Myocyte (in vitro differentiated cells): ENCODE measurements around the gene PLCB1. TPM values are rescaled to one million over a fixed set of nuclear protein-coding genes. Genes with fewer than 3 reads are reported as not detected.

ENCODE experiments used
- DNase-seq: peaks from one replicate; pipeline ENCODE4 v3.0.0-alpha.2; 2012; ENCODE audit warnings: low read depth
- total RNA-seq: library from RNA; depleted of rRNA; stranded (reverse); fragments of >200 nt; gene quantifications from 2 replicates; pipeline ENCODE4 v1.2.3, GENCODE V29; 2014

Gene PLCB1
- total RNA-seq, 1 donor from 2014 or later = 0.29 TPM

DNA sequence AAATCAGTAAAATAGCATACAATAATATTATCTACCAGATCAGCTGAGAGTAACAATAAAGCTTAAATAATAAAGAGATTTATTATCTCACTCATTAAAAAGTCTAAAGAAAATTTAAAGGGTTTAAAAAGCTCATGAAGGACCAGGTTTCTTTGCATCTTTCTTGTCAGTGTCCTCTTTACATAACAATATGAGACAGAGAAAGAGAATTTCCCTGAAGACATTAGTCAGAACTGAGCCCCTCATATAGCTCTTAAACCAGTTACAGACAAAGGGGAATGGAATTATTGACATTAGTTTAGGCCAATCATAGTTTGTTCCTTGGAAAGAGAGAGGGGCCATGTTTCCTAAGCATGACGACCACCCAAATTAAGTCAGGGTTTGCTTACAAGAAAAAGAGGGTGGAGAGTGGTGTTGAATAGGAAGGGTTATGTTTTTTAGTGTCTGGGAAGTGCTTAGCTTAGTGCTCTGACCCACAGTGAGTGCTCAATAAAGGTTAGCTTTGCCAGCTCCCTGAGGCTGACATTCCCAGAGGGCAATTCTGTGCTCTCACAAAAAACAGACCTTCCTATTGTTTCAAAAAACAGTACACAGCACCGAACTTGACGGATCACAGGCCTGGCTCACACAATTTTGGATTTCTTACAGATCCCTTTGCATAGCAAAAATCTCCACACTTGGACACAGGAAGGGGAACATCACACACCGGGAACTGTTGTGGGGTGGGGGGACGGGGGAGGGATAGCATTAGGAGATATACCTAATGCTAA is 3.6 kb upstream of the PLCB1 start:
- no peak for DNase-seq

DNA sequence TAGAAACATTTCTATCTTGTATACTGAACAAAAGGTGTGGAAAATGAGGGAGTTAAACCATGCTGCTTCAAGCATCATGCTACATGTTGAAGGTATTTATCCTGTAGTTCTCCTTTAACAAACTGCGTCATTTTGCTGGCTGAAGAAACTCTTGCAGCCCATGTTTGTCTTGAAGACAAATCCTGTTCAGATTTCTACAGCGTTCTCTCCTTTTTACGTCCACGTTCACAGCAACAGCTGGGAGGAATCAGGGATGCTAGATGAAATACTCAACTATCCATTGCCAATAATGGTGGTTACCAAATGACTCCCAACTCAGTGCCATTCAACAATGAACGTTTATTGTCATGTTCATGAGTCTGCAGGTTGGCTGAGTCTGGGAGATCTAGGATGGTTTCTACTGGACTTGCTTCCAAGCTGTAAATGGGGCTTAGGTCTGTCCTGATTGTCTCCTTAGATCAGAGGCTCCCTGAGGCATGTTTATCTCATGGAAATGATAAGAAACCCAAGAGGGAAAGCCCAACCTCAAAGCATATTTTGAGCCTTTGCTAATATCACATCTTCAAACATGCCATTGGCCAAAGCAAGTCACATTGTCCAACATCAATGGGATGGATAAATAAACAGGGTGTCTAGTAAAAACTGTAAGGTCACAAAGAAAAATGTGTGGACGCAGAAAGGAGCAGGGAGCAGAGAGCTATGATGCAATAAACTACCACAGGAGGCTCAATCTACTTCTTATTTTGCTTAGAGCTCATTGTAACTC is 2.7 kb upstream of the PLCB1 start:
- DNase-seq = no peak

DNA sequence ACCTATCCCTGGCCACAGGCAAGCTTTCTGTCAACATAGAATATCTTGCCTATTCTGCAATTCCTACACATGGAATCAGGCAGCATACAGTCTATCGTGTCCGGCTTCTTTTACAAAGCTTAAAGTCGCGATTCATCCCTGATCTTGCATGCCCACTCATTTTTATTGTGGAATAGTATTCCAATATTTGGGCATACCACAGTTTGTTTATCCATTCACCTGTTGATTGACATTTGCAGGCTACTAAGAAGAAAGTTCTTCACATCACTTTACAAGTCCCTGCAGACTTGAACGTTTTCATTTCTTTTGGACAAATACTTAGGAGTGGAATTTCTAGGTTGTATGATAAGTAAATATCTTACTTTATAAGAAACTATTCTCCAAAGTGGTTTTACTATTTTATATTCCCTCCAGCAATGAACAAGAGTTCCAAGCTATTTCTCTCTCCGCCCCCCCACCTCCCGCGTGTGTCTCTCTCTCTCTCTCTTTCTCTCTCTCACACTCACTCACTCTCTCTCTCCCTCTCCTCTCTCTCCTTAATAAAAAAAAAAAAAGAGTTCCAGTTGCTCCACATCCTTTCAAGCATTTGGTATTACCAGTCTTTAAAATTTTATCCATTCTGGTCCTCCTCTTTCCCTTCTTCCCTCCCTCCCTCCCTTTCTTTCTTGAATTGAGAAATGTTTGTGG is 1.1 kb upstream of the PLCB1 start:
- no peak for DNase-seq

DNA sequence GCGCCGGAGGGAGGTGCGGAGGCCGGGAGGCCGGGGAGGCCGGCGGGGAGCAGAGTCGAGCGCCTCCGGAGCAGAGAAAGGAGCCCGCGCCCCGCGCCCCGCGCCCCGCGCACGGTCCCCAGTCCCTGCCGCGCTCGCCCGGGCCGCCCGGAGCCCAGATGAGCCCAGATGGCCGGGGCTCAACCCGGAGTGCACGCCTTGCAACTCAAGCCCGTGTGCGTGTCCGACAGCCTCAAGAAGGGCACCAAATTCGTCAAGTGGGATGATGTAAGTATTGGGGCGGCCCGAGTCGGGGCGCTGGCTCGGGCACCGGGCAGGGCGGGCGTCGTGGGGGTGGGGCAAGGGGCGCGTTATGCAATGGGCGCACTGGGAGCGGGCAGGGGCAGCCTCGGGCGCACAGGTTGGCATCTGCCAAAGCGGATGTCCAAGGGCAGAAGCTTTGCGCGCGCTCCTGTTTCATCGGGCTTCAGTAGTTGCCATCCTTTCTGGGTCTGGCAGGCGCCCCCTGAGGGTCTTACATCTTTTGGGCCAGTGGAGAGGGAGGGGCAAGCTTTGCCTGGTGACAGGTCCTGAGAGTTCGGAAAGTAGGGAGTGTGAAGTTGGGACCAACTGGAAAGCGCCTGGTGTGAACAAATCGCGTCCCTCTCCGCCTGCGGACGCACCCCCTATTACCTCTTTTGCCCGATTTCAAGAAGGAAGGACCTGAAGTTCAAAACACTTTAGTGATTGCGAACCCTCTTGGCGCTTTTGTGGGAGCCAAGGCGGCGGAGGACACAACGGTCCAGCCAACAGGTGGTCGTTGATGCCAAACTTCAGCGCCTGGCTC is 631 bp downstream of the PLCB1 start:
- DNase-seq = no peak

DNA sequence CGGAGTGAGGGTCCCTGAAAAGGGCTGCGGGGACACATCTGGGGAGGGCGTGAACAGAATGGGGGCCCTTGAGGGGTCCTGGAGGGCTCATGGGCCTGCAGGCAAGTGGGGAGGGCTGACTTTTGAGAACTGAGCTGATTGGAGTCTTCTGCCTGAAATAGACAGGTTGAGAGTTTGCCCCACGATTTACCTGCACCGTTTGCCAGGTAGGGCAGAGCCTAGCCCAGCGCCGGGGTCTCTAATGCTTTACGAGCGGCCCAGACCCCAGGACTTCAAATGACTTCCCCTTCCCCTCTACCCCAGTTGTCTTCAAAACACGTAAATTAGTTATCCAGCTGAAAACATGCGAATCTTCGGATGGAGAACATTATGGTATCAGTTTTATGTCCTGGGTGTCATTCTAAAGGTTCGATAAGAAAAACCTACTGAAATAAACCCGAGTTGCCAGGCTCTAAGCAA is 1.3 kb downstream of the PLCB1 start:
- DNase-seq = no peak

DNA sequence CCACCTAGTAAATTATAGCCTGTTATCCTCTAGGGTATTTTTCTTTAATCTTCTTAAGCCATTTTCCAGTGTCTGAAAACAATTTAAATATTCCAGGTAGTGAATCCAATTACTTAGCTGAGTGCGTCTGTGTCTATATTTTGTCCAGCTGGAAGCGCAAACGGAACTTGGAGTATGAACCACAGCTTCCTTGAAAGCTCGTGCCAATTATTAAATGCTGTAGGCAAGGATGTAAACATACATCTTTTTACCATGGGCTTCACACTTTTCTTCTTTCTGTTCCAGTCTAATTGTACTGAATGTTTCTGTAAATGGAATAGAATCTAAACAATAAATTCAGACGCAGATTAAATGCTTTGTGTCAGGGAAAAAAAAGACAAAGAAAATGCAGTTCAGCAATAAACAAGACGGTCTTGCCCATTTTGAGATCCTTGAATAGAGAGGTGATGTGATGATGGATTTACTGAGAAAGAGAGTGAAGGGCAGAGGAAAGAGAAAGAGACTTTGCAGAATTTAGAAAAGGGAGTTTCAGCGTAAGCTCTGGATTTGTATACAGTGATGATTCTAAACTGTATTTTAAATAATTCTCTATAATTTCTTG is 1.9 kb downstream of the PLCB1 start:
- no peak for DNase-seq

DNA sequence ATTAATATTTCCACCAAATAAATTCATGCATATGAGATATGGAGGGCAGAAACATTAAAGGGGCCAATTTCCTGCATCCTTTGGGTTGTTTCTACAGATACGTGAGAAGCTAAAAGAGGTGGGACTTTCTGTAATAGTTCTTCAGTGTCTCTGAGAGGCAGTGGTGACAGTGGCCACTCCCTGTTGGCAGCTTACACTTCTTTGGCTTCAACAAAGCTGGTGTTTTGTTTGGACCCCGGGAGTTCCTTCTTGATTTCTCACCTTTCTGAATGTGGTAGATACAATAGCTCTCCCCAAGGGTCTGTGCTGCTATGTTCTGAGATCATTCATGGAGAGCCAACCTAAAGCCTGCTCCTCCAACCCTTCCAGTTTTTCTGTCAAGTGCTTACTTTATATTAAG is 7.8 kb downstream of the PLCB1 start:
- DNase-seq = no peak

DNA sequence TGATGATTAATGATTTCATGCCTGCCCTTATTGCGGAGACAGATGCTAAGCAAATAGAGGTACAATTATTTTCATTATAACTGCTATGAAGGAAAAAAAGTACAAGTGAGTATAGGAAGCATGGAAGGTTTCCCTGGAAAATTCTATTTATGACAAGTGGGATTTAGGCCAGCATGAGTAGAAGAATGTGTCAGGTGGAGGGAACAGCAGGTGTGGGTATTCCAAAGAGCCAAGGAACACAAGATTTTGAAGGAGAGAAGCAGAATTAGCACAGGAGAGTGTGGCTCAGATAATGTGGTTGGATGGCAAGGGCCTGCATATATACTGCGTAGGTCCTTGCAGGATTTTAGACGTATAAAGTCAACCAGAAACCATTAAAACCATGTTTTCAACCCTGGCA is 11.4 kb downstream of the PLCB1 start:
- DNase-seq = no peak

DNA sequence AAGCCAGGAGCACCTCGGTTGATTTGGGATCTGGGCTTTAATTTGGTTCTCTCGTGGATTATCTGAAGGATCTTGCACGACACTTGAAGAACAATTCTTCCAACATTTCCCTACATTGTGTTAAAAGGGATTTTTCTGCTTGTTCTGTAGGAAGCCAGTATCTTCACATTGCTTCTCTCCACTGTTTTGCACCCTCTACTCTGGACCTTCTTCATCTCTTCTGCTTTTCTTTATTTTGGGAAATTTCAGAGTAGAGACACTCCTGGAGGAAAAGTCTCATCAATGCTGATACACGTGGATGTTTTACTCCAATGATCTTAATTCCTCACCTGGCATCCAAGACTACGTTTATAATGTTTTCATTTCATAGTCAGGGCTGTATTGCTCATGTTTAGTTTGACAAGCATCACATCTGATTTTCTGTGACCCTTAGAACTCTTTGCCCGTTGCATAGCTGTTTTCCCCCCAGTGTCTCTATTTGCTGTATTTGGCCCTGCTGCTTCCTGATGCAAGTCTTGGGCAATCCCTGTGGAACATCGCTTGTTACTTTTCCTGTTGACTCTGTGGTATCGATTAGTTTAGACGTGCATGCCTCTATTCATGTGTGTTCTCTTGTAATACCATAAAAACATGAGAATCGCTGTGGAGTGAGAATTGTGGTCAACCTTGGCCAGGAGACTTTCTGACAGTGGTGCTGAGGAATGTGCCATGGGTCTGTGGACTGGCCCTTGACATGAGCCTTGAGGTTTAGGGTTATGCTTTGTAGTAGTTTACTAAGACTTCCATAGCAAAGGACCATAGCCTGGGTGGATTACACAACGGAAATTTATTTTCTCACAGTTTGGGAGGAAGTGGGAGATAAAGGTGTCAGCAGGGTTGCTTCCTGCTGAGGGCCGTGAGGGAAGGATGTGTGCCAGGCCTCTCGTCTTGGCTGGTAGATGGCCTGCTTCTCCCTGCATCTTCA is 12.5 kb downstream of the PLCB1 start:
- DNase-seq = peak; percentile 7

DNA sequence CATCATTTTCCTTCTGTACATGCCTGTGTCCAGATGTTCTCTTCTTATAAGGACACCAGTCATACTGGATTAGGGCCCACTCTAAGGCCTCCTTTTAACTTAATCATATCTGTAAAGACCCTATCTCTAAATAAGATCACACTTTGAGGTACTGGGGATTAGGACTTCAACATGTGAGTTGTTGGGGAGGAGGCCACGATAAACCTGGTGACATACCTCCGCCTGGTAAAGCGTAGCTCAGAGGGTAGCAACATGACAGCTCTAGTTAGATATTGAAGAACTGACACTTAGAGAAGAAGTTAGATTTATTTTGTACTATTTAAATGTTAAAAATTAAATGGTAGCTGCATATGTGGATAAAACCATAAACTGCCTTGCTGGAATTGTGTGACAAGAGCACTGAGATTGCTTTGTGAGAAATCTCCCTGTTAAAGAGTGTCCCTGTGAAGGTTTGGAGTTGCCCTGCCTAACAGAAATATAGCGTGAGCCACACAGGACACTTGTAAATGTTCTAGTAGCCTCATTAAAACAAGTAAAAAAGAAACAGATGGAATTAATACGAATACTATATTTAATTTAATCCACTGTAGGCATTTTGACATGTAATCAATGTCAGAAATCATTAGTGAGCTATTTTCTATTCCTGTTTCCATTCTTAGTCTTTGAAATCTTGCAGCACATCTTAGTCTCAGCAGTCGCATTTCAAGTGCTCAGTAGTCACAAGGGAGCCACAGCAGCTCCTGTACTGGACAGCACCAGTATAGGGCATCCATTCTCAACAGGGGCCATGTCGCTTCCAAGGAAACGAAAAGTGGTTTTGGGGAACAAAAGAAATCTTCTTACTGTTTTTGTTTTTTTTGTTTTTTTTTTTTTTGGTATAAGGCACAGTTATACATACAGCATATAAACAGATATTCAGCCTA is 13.4 kb downstream of the PLCB1 start:
- no peak for DNase-seq

DNA sequence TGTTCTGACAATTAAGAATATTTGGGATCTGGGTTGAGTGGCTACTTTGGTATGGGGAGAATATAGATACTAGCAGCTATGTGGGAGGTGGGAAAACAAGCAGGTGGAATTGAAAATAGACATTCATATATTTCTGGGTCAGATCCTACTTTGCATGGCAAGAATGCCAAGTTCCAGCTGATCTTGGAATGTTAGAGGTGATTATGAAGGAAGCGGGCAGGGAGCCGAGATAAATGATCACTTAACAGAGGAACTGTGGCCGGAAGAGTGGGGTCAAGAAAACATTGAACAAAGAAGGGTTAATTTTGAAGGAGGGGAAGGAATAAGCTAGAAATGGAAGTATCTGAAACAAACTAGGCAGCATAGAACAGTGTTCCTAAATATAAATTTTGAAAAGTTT is 15.4 kb downstream of the PLCB1 start:
- DNase-seq = no peak

DNA sequence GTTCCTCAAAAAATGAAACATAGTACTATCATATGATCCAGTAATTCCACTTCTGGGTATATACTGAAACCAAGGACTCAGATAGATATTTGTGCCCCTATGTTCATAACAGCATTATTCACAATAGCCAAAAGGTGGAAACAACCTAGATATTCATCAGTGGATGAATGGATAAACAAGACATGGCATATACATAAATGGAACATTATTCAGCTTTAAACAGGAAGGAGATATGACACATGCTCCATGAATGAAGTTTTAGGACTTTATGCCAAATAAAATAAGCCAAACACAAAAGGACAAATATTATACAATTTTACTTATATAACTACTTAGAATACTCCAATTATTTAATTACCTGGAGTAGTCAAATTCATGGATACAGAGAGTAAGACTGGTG is 16.4 kb downstream of the PLCB1 start:
- DNase-seq = no peak

DNA sequence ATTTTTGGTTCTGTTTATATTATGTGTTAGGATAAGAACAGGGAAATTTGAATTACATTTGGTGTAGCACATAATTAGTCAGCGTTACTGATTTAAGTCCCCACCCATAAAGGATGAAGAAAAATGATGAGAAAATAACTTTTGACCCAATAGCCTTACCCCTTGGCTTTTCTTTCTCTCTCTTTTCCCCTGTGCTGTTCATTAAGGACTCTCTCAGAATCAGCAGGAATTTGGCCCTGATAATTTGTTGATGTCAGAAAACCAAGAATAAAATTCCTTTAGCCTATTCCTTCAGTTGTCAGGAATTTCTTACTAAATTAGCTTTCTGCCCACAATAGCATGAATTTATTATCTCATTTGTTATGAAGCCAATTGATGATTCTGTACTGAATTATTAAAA is 18.5 kb downstream of the PLCB1 start:
- no peak for DNase-seq

DNA sequence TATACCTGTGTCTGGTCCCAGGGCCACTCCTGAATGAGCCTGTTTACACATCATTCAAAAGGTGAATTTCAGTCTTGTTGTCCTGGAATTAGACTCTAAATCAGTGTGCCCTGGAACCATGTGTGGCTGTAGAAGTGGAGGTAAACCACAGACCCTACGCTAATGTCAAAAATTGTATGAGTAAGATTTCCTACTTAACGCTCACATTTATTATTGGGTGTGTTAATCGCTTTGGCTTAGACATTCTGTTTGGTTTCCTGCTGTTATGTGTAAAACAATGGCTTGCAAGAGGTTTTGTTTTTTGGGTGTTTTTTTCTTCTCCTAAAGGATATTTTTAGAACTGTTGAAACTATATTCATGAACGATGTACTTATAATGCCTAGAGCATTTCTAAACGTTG is 19.3 kb downstream of the PLCB1 start:
- DNase-seq = no peak

DNA sequence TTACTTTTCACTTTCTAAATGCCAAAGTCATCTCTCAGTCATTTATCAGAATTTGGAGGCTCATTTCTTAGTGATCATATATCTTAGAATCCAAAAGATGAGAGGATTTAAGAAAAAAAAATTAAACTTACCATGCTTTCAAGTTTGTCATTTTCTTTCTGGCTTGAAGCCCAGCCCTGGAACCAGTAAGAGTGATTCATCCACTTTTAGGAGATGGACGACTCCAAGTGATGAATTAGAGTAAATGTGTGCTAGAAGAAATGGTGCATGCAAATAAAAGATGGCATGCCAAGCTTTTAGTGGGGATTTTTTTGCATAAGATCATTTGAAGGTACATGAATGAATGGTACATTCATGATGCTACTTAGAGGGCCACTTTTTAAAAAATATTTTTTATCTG is 20.1 kb downstream of the PLCB1 start:
- no peak for DNase-seq

DNA sequence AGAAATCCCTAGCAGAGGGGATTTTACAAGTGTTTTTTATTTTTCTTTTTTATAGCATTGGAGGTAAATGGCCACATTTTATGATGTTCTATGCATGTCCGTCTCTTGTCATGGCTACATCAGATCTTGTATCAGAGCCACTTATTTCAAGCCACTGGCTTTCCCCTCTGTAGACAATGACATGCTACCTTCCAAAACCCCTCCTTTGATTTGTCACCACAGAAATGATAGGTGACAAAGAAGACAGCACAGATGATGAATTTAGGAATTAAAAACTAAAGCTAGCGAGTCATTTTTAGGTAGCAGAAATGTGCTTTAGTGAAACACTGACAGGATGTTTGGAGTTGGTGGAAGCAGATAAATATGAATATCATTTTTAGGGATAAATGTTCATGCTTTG is 20.8 kb downstream of the PLCB1 start:
- DNase-seq = no peak

DNA sequence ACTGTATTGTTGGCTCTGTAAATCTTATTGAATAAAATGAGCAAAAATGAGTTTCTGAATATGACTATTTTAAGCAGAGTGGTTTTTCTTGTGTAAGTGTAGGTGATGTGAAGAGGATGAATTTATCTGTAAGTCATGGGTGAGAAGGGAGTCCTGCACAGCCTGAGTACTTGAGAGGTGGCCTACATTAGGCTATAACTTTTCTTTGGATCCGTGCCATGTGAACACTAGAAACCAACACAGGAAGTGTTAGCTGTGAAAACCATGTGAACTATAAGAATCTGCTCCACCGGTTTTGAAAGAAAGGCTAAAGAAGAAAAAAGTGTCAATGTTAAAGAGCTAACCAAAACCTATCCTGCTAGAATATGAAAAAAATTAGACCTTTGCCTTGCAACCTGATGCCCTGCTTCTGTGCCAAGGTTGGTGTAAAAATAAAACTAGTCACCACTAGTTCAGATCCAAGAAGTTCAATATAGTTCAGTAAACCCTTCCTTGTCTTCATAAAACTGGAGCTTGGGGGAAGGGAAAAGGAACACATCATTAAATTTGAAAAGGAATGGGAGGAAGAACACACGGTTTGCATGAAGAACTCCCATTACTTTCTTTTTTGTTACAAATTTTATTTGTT is 21.3 kb downstream of the PLCB1 start:
- no peak for DNase-seq

DNA sequence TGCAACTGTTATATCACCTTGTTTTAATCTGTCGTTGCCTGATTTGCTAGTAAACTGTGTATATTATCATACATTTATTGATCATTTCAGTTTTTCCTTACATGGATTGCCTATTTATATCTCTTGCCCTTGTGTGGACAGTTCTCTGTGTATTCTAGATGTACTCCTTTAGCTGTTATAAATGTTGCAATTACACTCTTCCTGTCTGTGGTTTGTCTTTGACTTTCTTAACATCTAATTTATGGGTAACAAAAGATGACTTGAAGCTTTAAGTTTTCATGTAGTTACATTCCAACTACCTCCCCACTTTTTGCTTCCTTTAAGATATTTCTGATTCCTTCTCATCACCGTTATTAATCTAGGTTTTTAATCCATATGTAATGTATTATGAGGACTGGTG is 22.6 kb downstream of the PLCB1 start:
- no peak for DNase-seq
